GM23248 (cell line): ENCODE measurements around the gene ZBTB18. TPM values are rescaled to one million over a fixed set of nuclear protein-coding genes. Genes with fewer than 3 reads are reported as not detected.

Experiments used
- DNase-seq: peaks from one replicate; pipeline ENCODE4 v3.0.0-alpha.2; 2015
- H2AFZ ChIP-seq: fragments of 200-600 bp; sonication (generic); 2 replicates; pipeline ENCODE4 v1.6.1; 2016; ENCODE audit warnings: antibody characterized with exemption
- H3F3A ChIP-seq: fragments of 200-600 bp; sonication (generic); 2 replicates; pipeline ENCODE4 v1.6.1; 2016; ENCODE audit warnings: mild to moderate bottlenecking, antibody characterized with exemption, mixed run types; ENCODE audit not compliant: insufficient read depth
- H3K27ac ChIP-seq: fragments of 200-600 bp; sonication (generic); 2 replicates; pipeline ENCODE4 v1.5.1; 2016; ENCODE audit warnings: mild to moderate bottlenecking
- H3K27me3 ChIP-seq: fragments of 200-600 bp; sonication (generic); replicated peaks from 2 replicates; pipeline ENCODE4 v1.6.1; 2016; ENCODE audit warnings: mild to moderate bottlenecking; ENCODE audit not compliant: insufficient read depth
- H3K36me3 ChIP-seq: fragments of 200-600 bp; sonication (generic); 2 replicates; pipeline ENCODE4 v1.6.1; 2016; ENCODE audit warnings: low read depth, mild to moderate bottlenecking
- H3K4me1 ChIP-seq: fragments of 200-600 bp; sonication (generic); 2 replicates; pipeline ENCODE4 v1.6.1; 2016; ENCODE audit warnings: mild to moderate bottlenecking; ENCODE audit not compliant: insufficient read depth
- H3K4me2 ChIP-seq: fragments of 200-600 bp; sonication (generic); one replicate; pipeline ENCODE4 v1.6.1; 2016; ENCODE audit warnings: mild to moderate bottlenecking; ENCODE audit not compliant: unreplicated experiment
- H3K4me3 ChIP-seq: fragments of 200-600 bp; sonication (generic); 2 replicates; pipeline ENCODE4 v1.5.1; 2016; ENCODE audit warnings: mild to moderate bottlenecking
- H3K79me2 ChIP-seq: fragments of 200-600 bp; sonication (generic); 2 replicates; pipeline ENCODE4 v1.6.1; 2016; ENCODE audit warnings: mild to moderate bottlenecking; ENCODE audit not compliant: insufficient read depth
- H3K9ac ChIP-seq: fragments of 200-600 bp; sonication (generic); 2 replicates; pipeline ENCODE4 v1.6.1; 2016; ENCODE audit warnings: mild to moderate bottlenecking
- H3K9me2 ChIP-seq: fragments of 200-600 bp; sonication (generic); 2 replicates; pipeline ENCODE4 v1.6.1; 2016; ENCODE audit warnings: mixed run types, mild to moderate bottlenecking, moderate library complexity; ENCODE audit not compliant: insufficient read depth
- H3K9me3 ChIP-seq: fragments of 200-600 bp; sonication (generic); one replicate; pipeline ENCODE4 v1.6.1; 2017; ENCODE audit warnings: low read depth
- H4K20me1 ChIP-seq: fragments of 200-600 bp; sonication (generic); 2 replicates; pipeline ENCODE4 v1.6.0; 2016; ENCODE audit not compliant: insufficient read depth
- EZH2 ChIP-seq: fragments of 200-600 bp; sonication (generic); IDR thresholded peaks from 2 replicates; pipeline ENCODE4 v1.6.1; 2018; ENCODE audit warnings: antibody characterized with exemption, mild to moderate bottlenecking; ENCODE audit not compliant: insufficient read depth, poor library complexity, severe bottlenecking
- EZH2phosphoT487 ChIP-seq: fragments of 200-600 bp; sonication (generic); IDR thresholded peaks from 2 replicates; pipeline ENCODE4 v1.6.1; 2018; ENCODE audit warnings: antibody characterized with exemption, moderate library complexity, mild to moderate bottlenecking, low read depth; ENCODE audit not compliant: insufficient read depth
- WGBS, 2 experiments: methylation state at CpG; one replicate each; pipeline ENCODE4 v1.1.6; 2015 to 2017; ENCODE audit warnings: low lambda C conversion rate in 2 of 2, low coverage in 1 of 2; ENCODE audit errors: missing lambda C conversion rate in 2 of 2; 5-methylcytosine and 5-hydroxymethylcytosine counted together
- in situ Hi-C: fragments of 300-500 bp; cut with MboI; formaldehyde crosslinking; loops from 2 replicates; pipeline ENCODE4 v1.15.0; 2020
- polyA plus RNA-seq: library from polyadenylated mRNA; unstranded; fragments of >200 nt; fragmentation: Nextera tagmentation; extraction: Ambion mirVana; gene quantifications from 2 replicates; pipeline ENCODE4 v1.2.1, GENCODE V29; 2016
- total RNA-seq: library from RNA; depleted of rRNA; stranded (reverse); fragments of >200 nt; shearing (Covaris generic); gene quantifications from 2 replicates; pipeline ENCODE4 v1.2.3, GENCODE V29; 2014

Gene ZBTB18
- total and polyA plus RNA-seq, 2 experiments from 2014 or later, result 0.25 to 9.2 TPM

- Histone ChIP-seq H3K9me2 (no peaks in the 10 kb centered on the region), H3K27ac (no peak overlapping the region), H3F3A (no peaks in the 10 kb centered on the region; the same call in 1 of the 2 replicates), H3K4me1 (no peaks in the 10 kb centered on the region), H3K4me2 (no peak overlapping the region), H4K20me1 (peaks cover 4% of the 10 kb centered on the region; the same call in 1 of the 2 replicates), H3K36me3 (0 out of 2 replicates have a peak, but pooled peaks cover 3% of the 10 kb centered on the region), H3K9ac (no peak overlapping the region), H3K9me3 (no peaks in the 10 kb centered on the region), H3K4me3 (no peak overlapping the region), H3K79me2 (peaks cover 28% of the 10 kb centered on the region), H2AFZ (no peak overlapping the region), H3K27me3 (no peaks in the 10 kb centered on the region)
- in situ Hi-C loops, result no loop called here
- no peak for DNase-seq
- WGBS, 2 experiments, result 90% methylated on average over 5 to 6 of the region's 6 CpGs
- TF ChIP-seq EZH2phosphoT487, result no peak
- TF ChIP-seq EZH2, result no peak
Observed at GRCh38 chr1:244056577-244056976, 5.5 kb downstream of the ZBTB18 start.

GRCh38 chr1:244057474-244058385, 6.6 kb downstream of the ZBTB18 start:
- Histone ChIP-seq H3K27ac (no peak overlapping the region), H3K4me2 (no peak overlapping the region), H3K4me3 (no peak overlapping the region), H3K9me3 (no peaks in the 10 kb centered on the region), H3K9ac (no peak overlapping the region), H4K20me1 (peaks cover 4% of the 10 kb centered on the region; the same call in 1 of the 2 replicates), H3F3A (no peaks in the 10 kb centered on the region; the same call in 1 of the 2 replicates), H3K9me2 (no peaks in the 10 kb centered on the region), H3K79me2 (peaks cover 17% of the 10 kb centered on the region), H2AFZ (no peak overlapping the region), H3K27me3 (no peaks in the 10 kb centered on the region), H3K4me1 (no peaks in the 10 kb centered on the region), H3K36me3 (0 out of 2 replicates have a peak, but pooled peaks cover 3% of the 10 kb centered on the region)
- WGBS, 2 experiments, result 94 to 95% methylated on average over 12 of the region's 12 CpGs
- DNase-seq, result no peak
- in situ Hi-C loops, result no loop called here
- no peak for TF ChIP-seq EZH2
- TF ChIP-seq EZH2phosphoT487, result no peak

GRCh38 chr1:244060117-244060516, 9.0 kb downstream of the ZBTB18 start:
- H3F3A ChIP-seq, result no peaks in the 10 kb centered on the region; the same call in 1 of the 2 replicates
- no peaks in the 10 kb centered on the region for H3K9me3 ChIP-seq
- in situ Hi-C loops, result no loop called here
- no peak overlapping the region for H3K4me2 ChIP-seq
- H3K79me2 ChIP-seq, result 0 out of 2 replicates have a peak, but pooled peaks cover 6% of the 10 kb centered on the region
- DNase-seq, result no peak
- no peaks in the 10 kb centered on the region for H3K4me1 ChIP-seq
- H4K20me1 ChIP-seq, result no peaks in the 10 kb centered on the region
- H3K9ac ChIP-seq, result no peak overlapping the region
- H2AFZ ChIP-seq, result no peak overlapping the region
- H3K9me2 ChIP-seq, result no peaks in the 10 kb centered on the region
- 94 to 95% methylated on average over 1 of the region's 1 CpG for whole genome bisulfite sequencing, 2 experiments
- H3K4me3 ChIP-seq, result no peak overlapping the region
- H3K27me3 ChIP-seq, result no peaks in the 10 kb centered on the region
- H3K36me3 ChIP-seq, result no peaks in the 10 kb centered on the region
- TF ChIP-seq EZH2, result no peak
- TF ChIP-seq EZH2phosphoT487, result no peak
- H3K27ac ChIP-seq, result no peak overlapping the region

- no peaks in the 10 kb centered on the region for H3K9me2 ChIP-seq
- no peaks in the 10 kb centered on the region for H4K20me1 ChIP-seq
- no peaks in the 10 kb centered on the region for H3K36me3 ChIP-seq
- no peak overlapping the region for H3K27ac ChIP-seq
- DNase-seq, result no peak
- TF ChIP-seq EZH2, result no peak
- no peak for TF ChIP-seq EZH2phosphoT487
- H3K9ac ChIP-seq, result no peak overlapping the region
- no peaks in the 10 kb centered on the region for H3K27me3 ChIP-seq
- no peaks in the 10 kb centered on the region; the same call in 1 of the 2 replicates for H3F3A ChIP-seq
- no peak overlapping the region for H3K4me3 ChIP-seq
- 90 to 93% methylated on average over 2 of the region's 2 CpGs for WGBS, 2 experiments
- H3K4me1 ChIP-seq, result peaks cover 4% of the 10 kb centered on the region
- H3K9me3 ChIP-seq, result no peaks in the 10 kb centered on the region
- H3K4me2 ChIP-seq, result no peak overlapping the region
- H3K79me2 ChIP-seq, result 0 out of 2 replicates have a peak, but pooled peaks cover 3% of the 10 kb centered on the region
- in situ Hi-C loops, result no loop called here
- H2AFZ ChIP-seq, result no peak overlapping the region
Observed at GRCh38 chr1:244060686-244061085, 9.6 kb downstream of the ZBTB18 start.
